COR-L47 (cell line): Measurements from ENCODE around the gene TMEM203.

Experiments
- DNase-seq: peaks from one replicate; lab custom pipeline; 2025; lab: John Stamatoyannopoulos, UW

The TMEM203 gene

GRCh38 chr9:137217276-137218211 lies 12.1 kb upstream of the TMEM203 start:
- DNase-seq, result peak; percentile 77

GRCh38 chr9:137216188-137216965 lies 10.9 kb upstream of the TMEM203 start:
- DNase-seq, result no peak

- no peak for DNase-seq
Measured at GRCh38 chr9:137215196-137215986, 9.9 kb upstream of the TMEM203 start.

GRCh38 chr9:137214620-137215019 lies 9.2 kb upstream of the TMEM203 start:
- no peak for DNase-seq

DNA sequence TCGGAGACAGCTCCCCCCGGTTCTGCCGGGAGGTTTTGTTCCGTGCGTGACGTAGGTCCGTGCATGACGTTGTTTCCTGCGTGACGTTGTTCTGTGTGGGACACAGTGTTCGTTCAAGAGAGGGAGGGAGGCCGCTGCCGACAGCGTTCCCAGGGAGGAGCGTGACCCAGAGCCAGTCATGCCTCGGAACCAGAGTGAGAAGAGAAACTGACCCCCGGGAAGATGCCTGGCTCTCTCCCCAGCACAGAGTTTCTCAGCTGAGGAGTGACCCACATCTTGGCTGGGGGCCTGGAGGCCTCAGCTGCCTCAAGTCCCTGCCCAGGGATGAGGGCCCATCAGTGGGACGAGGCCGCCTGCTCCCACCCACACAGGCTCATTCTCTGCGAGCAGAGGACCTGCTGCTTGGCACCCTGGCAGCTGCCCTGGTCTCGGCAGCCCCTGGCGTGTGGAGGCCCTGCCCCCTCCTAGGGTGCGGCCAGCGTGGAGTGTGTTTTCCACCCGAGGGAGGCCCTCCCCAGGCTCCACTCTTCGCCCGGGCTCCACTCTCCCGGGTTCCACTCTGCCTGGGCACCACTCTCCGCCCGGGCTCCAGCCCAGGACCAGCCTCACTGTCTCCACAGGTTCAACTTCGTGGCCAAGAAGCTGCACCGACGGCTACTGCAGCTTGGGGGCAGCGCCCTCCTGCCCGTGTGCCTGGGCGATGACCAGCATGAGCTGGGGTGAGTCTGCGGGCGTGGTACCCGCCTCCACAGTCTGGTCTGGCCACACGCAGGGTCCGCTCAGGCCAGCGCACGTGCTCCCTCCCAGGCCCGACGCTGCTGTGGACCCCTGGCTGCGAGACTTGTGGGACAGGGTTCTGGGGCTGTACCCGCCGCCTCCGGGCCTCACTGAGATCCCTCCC lies 8.0 kb upstream of the TMEM203 start:
- no peak for DNase-seq

DNA sequence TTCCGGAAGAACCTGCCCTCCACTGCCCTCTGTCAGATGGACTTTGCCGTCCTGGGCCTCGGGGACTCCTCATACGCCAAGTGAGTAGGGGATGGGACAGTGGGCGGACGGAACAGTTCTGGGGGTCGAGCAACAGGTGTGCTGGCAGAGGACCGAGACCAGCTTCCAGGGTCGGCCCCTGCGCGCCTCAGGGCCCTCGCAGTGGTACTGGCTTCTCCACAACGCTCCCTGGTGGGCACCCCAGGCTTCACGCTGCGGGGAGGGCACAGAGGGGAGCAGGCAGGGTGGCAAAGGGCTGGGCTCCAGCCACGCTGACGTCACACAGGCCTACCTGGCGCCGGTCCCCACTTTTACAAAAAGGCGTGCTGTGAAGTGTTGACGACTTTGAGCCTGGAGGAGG lies 7.1 kb upstream of the TMEM203 start:
- no peak for DNase-seq

- no peak for DNase-seq
Measured at GRCh38 chr9:137211532-137211931, 6.1 kb upstream of the TMEM203 start.

DNA sequence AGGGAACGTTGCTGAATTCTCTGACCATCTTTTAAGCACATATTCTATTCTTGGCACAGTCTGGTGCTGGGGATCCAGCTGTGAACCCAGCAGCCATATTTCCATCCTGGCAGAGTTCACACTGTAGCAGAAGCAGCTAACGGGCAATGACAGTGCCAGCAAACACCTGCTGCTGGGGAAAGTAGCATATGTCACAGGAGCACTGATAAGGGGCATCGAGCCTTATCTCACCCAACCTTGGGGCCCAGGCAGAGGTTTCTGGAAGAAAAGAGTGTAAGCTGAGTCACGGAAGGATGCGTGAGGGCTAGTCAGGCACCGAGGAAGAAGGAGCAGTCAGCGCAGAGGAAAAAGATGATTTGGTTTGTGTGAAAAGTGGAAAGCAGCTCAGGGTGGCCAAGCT lies 1.2 kb upstream of the TMEM203 start:
- no peak for DNase-seq

GRCh38 chr9:137204731-137205125 lies 720 bp downstream of the TMEM203 start:
- no peak for DNase-seq

DNA sequence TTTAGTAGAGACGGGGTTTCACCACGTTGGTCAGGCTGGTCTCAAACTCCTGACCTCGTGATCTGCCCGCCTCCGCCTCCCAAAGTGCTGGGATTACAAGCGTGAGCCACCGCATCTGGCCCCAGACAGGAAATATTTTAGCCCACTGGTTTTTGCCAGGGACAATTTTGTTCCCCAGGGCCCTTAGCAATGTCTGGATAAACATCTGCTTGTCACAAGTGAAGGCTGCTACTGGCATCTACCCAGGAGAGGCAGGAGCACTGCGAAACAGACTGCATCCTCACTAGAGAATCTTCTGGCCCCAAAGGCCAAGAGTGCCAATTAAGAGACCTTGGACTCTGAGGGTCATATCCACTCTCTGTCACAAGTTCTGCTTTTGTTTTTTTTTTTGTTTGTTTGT lies 2.5 kb downstream of the TMEM203 start:
- no peak for DNase-seq

GRCh38 chr9:137201205-137201868 lies 4.1 kb downstream of the TMEM203 start:
- DNase-seq, result no peak

GRCh38 chr9:137200311-137201204 lies 4.9 kb downstream of the TMEM203 start, which contains the start of gene TPRN:
Gene TPRN (minus strand): TSS chr9:137200741. CDS start chr9:137200711, 30 bp downstream.
- peak; percentile 100 for DNase-seq

DNA sequence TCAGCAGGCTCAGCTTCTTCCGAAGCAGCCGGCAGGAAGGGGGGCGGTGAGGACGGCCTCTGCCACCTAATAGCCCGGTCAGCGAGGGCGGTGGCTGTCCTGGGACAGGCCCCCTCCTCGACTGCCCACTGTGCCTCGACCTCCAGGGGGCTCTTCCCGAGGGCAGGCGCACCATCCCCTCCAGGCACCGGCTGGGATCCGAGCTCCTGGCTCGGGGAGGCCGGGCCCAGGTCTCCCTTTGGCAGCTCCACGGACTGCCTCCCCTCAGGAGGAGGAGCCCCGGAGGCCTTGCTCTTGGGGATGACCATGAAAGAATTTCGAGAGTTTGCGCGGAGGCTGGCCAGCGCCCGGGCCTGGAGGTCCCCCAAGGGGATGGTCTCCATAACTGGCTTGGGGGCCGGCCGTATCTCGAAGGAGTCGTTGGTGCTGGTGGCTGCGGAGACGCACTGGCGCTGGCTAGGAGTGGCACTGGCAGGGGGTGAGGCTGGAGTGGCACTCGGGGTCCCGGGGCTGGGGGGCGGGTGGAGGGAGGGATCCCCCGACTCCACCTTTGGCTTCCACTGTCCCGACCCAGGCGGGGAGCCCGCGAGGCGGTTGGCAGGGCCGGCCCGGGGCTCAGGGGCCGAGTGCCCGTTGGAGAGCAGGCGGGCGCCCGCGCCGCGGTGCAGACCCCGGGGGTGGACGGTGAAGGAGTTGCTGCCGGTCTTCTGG lies 5.9 kb downstream of the TMEM203 start:
- no peak for DNase-seq

- DNase-seq, result no peak
Measured at GRCh38 chr9:137198902-137199283, 6.6 kb downstream of the TMEM203 start.

- no peak for DNase-seq
Measured at GRCh38 chr9:137198051-137198901, 7.2 kb downstream of the TMEM203 start.

- DNase-seq, result peak; percentile 95
Measured at GRCh38 chr9:137195525-137196220, 9.8 kb downstream of the TMEM203 start.

- no peak for DNase-seq
Measured at GRCh38 chr9:137194909-137195308, 10.5 kb downstream of the TMEM203 start.
